IPS DF 6.9 (cell line): ENCODE data around the gene TAS1R1.

Experiments
- DNase-seq: peaks from one replicate; pipeline ENCODE4 v3.0.0-alpha.2; 2013; ENCODE audit warnings: low read depth, low spot score
- H3K27ac ChIP-seq: one replicate; pipeline ENCODE4 v1.5.1; 2013; ENCODE audit warnings: low read length, control low read depth
- H3K27me3 ChIP-seq: 2 replicates; pipeline ENCODE4 v1.6.1; 2013; ENCODE audit warnings: mild to moderate bottlenecking, low read length; ENCODE audit not compliant: control insufficient read depth, insufficient read depth
- H3K36me3 ChIP-seq: 2 replicates; pipeline ENCODE4 v1.6.1; 2013; ENCODE audit warnings: low read length; ENCODE audit not compliant: control insufficient read depth, insufficient read depth
- H3K4me1 ChIP-seq: 2 replicates; pipeline ENCODE4 v1.6.1; 2013; ENCODE audit warnings: low read length; ENCODE audit not compliant: control insufficient read depth, insufficient read depth
- H3K4me3 ChIP-seq: 2 replicates; pipeline ENCODE4 v1.5.1; 2013; ENCODE audit warnings: mild to moderate bottlenecking, low read length
- H3K9me3 ChIP-seq: 2 replicates; pipeline ENCODE4 v1.6.1; 2013; ENCODE audit warnings: low read length, inconsistent platforms; ENCODE audit not compliant: control insufficient read depth, insufficient read depth
- WGBS: extraction: QIAGEN DNeasy Blood & Tissue Kit; methylation state at CpG from one replicate; pipeline ENCODE4 v1.1.7; 2013; ENCODE audit warnings: mixed read lengths, missing lambda C conversion rate; ENCODE audit not compliant: insufficient read length, insufficient coverage; 5-methylcytosine and 5-hydroxymethylcytosine counted together

TAS1R1 gene

DNA sequence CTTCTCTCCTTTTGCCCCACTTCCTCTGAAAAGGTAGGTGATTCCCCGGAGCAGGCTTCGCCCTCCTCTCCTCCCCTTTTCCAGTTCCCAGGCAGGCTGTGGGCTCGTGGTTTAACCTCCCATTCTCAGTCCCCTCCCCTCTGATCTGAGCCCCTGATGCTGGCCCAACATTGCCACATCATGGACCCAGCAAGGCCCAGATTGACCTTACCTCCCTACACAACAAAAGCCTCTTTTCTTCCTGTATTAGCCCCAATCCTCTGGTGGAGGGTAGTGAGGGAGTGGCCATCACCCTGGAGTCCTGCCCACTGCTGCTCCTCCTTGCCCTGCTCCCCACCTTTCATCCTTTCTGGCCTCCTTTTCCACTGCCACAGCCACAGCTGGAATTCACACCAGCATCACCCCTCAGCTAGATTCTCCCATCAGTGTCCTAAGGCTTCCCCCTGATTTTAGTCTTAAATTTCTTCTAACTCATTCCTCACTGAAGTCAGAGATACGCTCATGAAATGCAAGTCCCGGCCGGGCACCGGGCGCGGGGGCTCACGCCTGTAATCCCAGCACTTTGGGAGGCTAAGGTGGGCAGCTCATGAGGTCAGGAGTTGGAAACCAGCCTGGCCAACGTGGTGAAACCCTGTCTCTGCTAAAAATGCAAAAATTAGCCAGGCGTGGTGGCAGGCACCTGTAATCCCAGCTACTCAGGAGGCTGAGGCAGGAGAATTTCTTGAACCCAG is 17.7 kb downstream of the TAS1R1 start:
- Histone ChIP-seq H3K9me3 (no peaks in the 10 kb centered on the region), H3K36me3 (no peaks in the 10 kb centered on the region)

GRCh38 chr1:6574025-6574620 is 19.0 kb downstream of the TAS1R1 start:
- WGBS = no CpG with 5 or more reads among the region's 8 CpGs
- DNase-seq = no peak
- peaks cover under 1% of the 10 kb centered on the region; the same call in 1 of the 2 replicates for H3K4me1 ChIP-seq
- H3K4me3 ChIP-seq = no peak overlapping the region
- no peaks in the 10 kb centered on the region for H3K27me3 ChIP-seq
- no peaks in the 10 kb centered on the region for H3K36me3 ChIP-seq
- no peaks in the 10 kb centered on the region for H3K9me3 ChIP-seq
- no peak overlapping the region for H3K27ac ChIP-seq

More for the DNA sequence above, 17.7 kb downstream of the TAS1R1 start:
- no peak overlapping the region for H3K27ac ChIP-seq
- H3K27me3 ChIP-seq = no peaks in the 10 kb centered on the region
- WGBS = no CpG with 5 or more reads among the region's 12 CpGs
- no peak for DNase-seq
- no peak overlapping the region for H3K4me3 ChIP-seq
- H3K4me1 ChIP-seq = no peaks in the 10 kb centered on the region

- no peak for DNase-seq
- Histone ChIP-seq H3K4me1 (peaks cover 2% of the 10 kb centered on the region), H3K4me3 (no peak overlapping the region), H3K27me3 (no peaks in the 10 kb centered on the region), H3K36me3 (no peaks in the 10 kb centered on the region), H3K9me3 (no peaks in the 10 kb centered on the region), H3K27ac (no peak overlapping the region)
- no CpG with 5 or more reads among the region's 14 CpGs for WGBS
Observed at GRCh38 chr1:6574818-6575217, 19.7 kb downstream of the TAS1R1 start.

DNA sequence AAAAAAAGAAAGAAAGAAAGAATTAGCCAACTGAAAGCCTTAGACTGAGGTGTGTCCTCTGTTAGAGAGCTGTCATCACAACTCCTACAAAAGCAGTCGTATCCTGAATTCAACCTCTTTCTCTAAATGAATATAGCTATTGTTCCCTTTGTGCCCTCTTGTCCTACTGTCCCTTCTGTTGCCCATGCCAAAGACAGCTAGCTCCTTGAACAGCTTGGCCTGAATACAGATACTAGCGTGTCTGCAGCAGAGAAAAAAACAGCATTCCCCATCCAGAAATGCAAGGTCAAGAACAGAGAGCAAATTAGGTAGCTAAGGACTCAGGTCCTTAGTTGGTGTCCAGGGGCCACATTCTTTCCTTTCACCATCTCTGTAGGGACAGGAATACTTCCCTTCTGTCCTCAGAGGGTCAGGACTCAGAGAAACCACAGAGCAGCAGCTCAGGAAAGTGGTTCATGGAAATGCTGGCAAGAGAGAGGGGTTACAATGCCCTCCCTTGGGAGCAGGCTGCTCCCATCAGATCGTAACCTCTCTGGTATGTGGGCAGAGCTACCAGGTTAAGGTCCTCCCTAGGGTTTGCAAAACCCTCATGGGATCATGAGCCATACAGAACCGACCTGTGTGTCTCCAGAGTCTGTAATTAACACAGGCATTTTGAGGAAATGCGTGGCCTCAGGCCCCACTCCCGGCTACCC is 22.9 kb downstream of the TAS1R1 start:
- no peak for DNase-seq
- H3K4me1 ChIP-seq = peaks cover 6% of the 10 kb centered on the region
- no peak overlapping the region for H3K27ac ChIP-seq

GRCh38 chr1:6578624-6579373 is 23.7 kb downstream of the TAS1R1 start:
- DNase-seq = no peak
- H3K27ac ChIP-seq = no peak overlapping the region
- no peaks in the 10 kb centered on the region for H3K27me3 ChIP-seq
- H3K4me1 ChIP-seq = peaks cover 6% of the 10 kb centered on the region
- no CpG with 5 or more reads among the region's 14 CpGs for WGBS
- H3K4me3 ChIP-seq = no peak overlapping the region
- H3K36me3 ChIP-seq = no peaks in the 10 kb centered on the region
- no peaks in the 10 kb centered on the region for H3K9me3 ChIP-seq

More for the DNA sequence above, 22.9 kb downstream of the TAS1R1 start:
- Histone ChIP-seq H3K4me3 (no peak overlapping the region), H3K9me3 (no peaks in the 10 kb centered on the region), H3K27me3 (no peaks in the 10 kb centered on the region), H3K36me3 (no peaks in the 10 kb centered on the region)
- no CpG with 5 or more reads among the region's 6 CpGs for WGBS

DNA sequence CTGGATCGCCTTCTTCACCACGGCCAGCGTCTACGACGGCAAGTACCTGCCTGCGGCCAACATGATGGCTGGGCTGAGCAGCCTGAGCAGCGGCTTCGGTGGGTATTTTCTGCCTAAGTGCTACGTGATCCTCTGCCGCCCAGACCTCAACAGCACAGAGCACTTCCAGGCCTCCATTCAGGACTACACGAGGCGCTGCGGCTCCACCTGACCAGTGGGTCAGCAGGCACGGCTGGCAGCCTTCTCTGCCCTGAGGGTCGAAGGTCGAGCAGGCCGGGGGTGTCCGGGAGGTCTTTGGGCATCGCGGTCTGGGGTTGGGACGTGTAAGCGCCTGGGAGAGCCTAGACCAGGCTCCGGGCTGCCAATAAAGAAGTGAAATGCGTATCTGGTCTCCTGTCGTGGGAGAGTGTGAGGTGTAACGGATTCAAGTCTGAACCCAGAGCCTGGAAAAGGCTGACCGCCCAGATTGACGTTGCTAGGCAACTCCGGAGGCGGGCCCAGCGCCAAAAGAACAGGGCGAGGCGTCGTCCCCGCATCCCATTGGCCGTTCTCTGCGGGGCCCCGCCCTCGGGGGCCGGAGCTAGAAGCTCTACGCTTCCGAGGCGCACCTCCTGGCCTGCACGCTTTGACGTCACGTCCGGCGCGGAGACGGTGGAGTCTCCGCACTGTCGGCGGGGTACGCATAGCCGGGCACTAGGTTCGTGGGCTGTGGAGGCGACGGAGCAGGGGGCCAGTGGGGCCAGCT is 24.4 kb downstream of the TAS1R1 start, which contains the start of gene ZBTB48:
Gene ZBTB48 (plus strand): TSS at position 621 of the 745 bp plus-strand sequence. CDS start 616 bp downstream, outside the sequence.
- Histone ChIP-seq H3K27me3 (no peaks in the 10 kb centered on the region), H3K27ac (no peak within 1 kb of the TSS), H3K9me3 (no peaks in the 10 kb centered on the region), H3K4me3 (peak within 1 kb of the TSS; percentile 82), H3K4me1 (peaks cover 6% of the 10 kb centered on the region), H3K36me3 (no peaks in the 10 kb centered on the region)
- DNase-seq = peak; percentile 91
- WGBS = no CpG with 5 or more reads among the region's 58 CpGs

GRCh38 chr1:6580119-6580592 is 25.0 kb downstream of the TAS1R1 start:
- no CpG with 5 or more reads among the region's 30 CpGs for WGBS
- Histone ChIP-seq H3K4me3 (peak overlapping the region; percentile 82), H3K36me3 (no peaks in the 10 kb centered on the region), H3K27me3 (no peaks in the 10 kb centered on the region), H3K4me1 (peaks cover 6% of the 10 kb centered on the region), H3K9me3 (no peaks in the 10 kb centered on the region), H3K27ac (no peak overlapping the region)
- no peak for DNase-seq

- H3K27ac ChIP-seq = no peak overlapping the region
- no peak for DNase-seq
- H3K9me3 ChIP-seq = no peaks in the 10 kb centered on the region
- no CpG with 5 or more reads among the region's 19 CpGs for WGBS
- peak overlapping the region; percentile 82; the same call in 1 of the 2 replicates for H3K4me3 ChIP-seq
- no peaks in the 10 kb centered on the region for H3K36me3 ChIP-seq
- no peaks in the 10 kb centered on the region for H3K27me3 ChIP-seq
- H3K4me1 ChIP-seq = peaks cover 6% of the 10 kb centered on the region
Observed at GRCh38 chr1:6580593-6581409, 25.7 kb downstream of the TAS1R1 start.
